Rectal smooth muscle tissue (tissue), 1 donor: ENCODE data around the gene TMTC2.
"Not testable (repeated sequence)": the region's sequence is repeated elsewhere in the genome, so short reads cannot be mapped to it uniquely, and the experiment has no call there.

Source experiments
- H3K27ac ChIP-seq: one replicate; pipeline ENCODE4 v1.7.0; 2013; ENCODE audit warnings: low read depth, low read length, inconsistent platforms
- H3K27me3 ChIP-seq: one replicate; pipeline ENCODE4 v1.7.0; 2013; ENCODE audit warnings: low read length; ENCODE audit not compliant: control insufficient read depth, insufficient read depth
- H3K36me3 ChIP-seq: one replicate; pipeline ENCODE4 v1.7.0; 2013; ENCODE audit warnings: low read length; ENCODE audit not compliant: control insufficient read depth, insufficient read depth
- H3K4me1 ChIP-seq: one replicate; pipeline ENCODE4 v1.7.0; 2013; ENCODE audit warnings: low read length; ENCODE audit not compliant: control insufficient read depth, insufficient read depth
- H3K4me3 ChIP-seq: one replicate; pipeline ENCODE4 v1.7.0; 2013; ENCODE audit warnings: low read length
- H3K9ac ChIP-seq: one replicate; pipeline ENCODE4 v1.7.0; 2013; ENCODE audit warnings: low read length

Gene TMTC2

GRCh38 chr12:82745063-82745674 lies 58.5 kb downstream of the TMTC2 start:
- no peaks in the 10 kb centered on the region for H3K27me3 ChIP-seq
- H3K36me3 ChIP-seq: no peaks in the 10 kb centered on the region
- H3K27ac ChIP-seq: no peak overlapping the region
- H3K9ac ChIP-seq: no peak overlapping the region
- H3K4me1 ChIP-seq: peaks cover 8% of the 10 kb centered on the region
- no peak overlapping the region for H3K4me3 ChIP-seq

- no peak overlapping the region for H3K27ac ChIP-seq
- no peaks in the 10 kb centered on the region for H3K27me3 ChIP-seq
- peaks cover 8% of the 10 kb centered on the region for H3K4me1 ChIP-seq
- H3K9ac ChIP-seq: no peak overlapping the region
- no peaks in the 10 kb centered on the region for H3K36me3 ChIP-seq
- H3K4me3 ChIP-seq: no peak overlapping the region
These were observed 59.1 kb downstream of the TMTC2 start for GRCh38 chr12:82745807-82746206.

DNA sequence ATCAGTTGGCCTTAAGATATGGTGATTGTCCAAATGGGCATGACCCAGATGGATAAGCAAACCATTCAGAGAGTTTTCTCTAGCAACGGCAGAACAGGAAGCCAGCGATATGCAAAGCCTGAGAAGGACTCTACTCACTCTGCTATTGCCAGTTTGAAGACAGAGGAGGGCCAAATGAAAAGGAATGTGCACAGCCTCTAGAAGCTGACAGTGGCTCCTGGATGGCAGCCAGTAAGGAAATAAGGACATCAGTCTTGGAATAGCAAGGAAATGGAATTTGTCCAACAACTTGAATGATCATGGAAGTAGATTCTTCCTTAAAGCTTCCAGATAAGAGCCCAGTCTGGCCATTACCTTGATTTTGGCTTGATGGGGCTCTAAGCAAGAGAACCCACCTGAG lies 60.0 kb downstream of the TMTC2 start:
- H3K36me3 ChIP-seq: no peaks in the 10 kb centered on the region
- peaks cover 8% of the 10 kb centered on the region for H3K4me1 ChIP-seq
- no peaks in the 10 kb centered on the region for H3K27me3 ChIP-seq
- no peak overlapping the region for H3K27ac ChIP-seq
- H3K4me3 ChIP-seq: no peak overlapping the region
- H3K9ac ChIP-seq: no peak overlapping the region

DNA sequence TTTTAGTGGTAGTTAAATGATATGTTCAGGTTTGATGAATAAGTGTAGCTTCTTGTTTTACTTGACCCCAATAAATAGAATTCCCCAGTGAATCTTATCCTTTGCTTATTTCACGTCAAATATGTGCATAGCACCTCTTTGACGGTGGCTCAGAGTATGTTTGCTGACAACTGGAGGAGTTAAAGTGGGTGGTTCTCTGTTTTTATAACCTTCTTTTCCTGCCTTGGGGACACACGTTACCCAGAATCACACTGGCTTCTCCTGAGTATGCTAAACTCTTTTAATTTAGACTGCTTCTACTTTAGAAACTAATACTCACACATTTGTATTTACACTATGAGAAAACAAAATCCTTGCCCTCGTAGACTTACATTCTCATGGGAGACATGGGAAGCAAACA lies 62.3 kb downstream of the TMTC2 start:
- no peaks in the 10 kb centered on the region for H3K36me3 ChIP-seq
- no peaks in the 10 kb centered on the region for H3K27me3 ChIP-seq
- peaks cover 8% of the 10 kb centered on the region for H3K4me1 ChIP-seq
- H3K9ac ChIP-seq: no peak overlapping the region
- no peak overlapping the region for H3K4me3 ChIP-seq
- no peak overlapping the region for H3K27ac ChIP-seq

DNA sequence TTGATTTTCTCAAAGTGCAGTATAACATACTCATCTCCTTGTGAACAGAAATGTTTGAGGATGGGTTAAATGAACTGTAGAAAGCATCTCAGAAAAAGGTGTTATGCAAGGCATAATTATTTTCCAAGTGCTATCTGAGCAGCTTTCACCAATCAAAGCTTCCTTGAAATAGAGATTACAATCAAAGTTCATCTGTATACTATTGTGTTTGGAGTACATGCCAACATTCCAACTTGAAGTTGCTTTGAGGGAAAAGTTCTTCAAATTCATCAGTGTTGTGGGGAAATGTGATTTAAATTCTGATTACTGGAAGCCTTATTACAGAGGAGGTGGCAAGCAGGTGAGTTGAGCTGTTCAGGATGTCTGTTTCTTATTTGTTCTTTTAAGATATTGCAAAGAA lies 68.2 kb downstream of the TMTC2 start:
- no peaks in the 10 kb centered on the region for H3K27me3 ChIP-seq
- no peak overlapping the region for H3K4me3 ChIP-seq
- no peak overlapping the region for H3K9ac ChIP-seq
- H3K36me3 ChIP-seq: no peaks in the 10 kb centered on the region
- no peaks in the 10 kb centered on the region for H3K4me1 ChIP-seq
- H3K27ac ChIP-seq: no peak overlapping the region

GRCh38 chr12:82756303-82756702 lies 69.6 kb downstream of the TMTC2 start:
- Histone ChIP-seq H3K9ac (no peak overlapping the region), H3K36me3 (no peaks in the 10 kb centered on the region), H3K4me1 (no peaks in the 10 kb centered on the region), H3K4me3 (no peak overlapping the region), H3K27me3 (no peaks in the 10 kb centered on the region), H3K27ac (no peak overlapping the region)

GRCh38 chr12:82757059-82757458 lies 70.4 kb downstream of the TMTC2 start:
- no peaks in the 10 kb centered on the region for H3K4me1 ChIP-seq
- no peaks in the 10 kb centered on the region for H3K27me3 ChIP-seq
- no peak overlapping the region for H3K9ac ChIP-seq
- H3K36me3 ChIP-seq: no peaks in the 10 kb centered on the region
- no peak overlapping the region for H3K4me3 ChIP-seq
- no peak overlapping the region for H3K27ac ChIP-seq

DNA sequence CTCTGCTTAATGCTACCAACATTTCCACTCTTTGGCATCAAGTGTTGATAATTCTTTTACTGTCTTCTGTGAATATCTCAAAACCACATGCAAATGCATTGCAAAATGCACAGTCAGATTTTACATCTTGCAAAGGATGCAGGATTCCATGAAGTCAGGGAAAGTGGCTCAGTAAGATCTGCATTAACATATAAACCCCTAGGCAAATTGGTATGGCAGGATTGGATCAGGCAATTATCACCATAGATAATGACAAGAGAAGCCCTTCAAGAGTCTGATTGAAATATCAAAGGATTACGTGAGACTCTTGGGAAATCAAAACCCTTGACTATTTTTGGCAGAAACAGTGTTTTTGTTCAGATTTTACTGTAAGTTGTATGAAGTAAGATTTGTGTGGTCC lies 71.0 kb downstream of the TMTC2 start:
- Histone ChIP-seq H3K27me3 (no peaks in the 10 kb centered on the region), H3K36me3 (no peaks in the 10 kb centered on the region), H3K27ac (no peak overlapping the region), H3K9ac (no peak overlapping the region), H3K4me1 (no peaks in the 10 kb centered on the region), H3K4me3 (no peak overlapping the region)

- Histone ChIP-seq H3K4me1 (no peaks in the 10 kb centered on the region), H3K4me3 (no peak overlapping the region), H3K36me3 (no peaks in the 10 kb centered on the region), H3K27me3 (no peaks in the 10 kb centered on the region), H3K9ac (no peak overlapping the region), H3K27ac (no peak overlapping the region)
These were observed 72.1 kb downstream of the TMTC2 start for GRCh38 chr12:82758749-82759330.

DNA sequence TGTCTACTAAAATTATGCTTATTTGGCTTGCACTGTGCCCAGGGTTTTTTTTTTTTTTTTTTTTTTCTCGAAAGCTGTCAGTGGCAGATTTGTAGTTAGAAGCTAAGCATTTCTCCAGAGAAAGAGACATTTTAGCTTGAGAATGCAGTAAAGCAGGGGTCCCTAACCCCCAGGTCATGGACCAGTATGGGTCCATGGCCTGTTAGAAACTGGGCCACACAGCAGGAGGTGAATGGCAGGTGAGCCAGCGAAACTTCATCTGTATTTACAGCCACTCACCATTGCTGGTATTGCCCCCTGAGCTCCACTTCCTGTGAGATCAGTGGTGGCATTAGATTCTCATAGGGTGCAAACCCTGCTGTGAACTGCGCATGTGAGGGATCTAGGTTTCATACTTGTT lies 73.7 kb downstream of the TMTC2 start:
- Histone ChIP-seq H3K4me1 (no peaks in the 10 kb centered on the region), H3K9ac (no peak overlapping the region), H3K36me3 (no peaks in the 10 kb centered on the region), H3K4me3 (no peak overlapping the region), H3K27me3 (no peaks in the 10 kb centered on the region), H3K27ac (no peak overlapping the region)

DNA sequence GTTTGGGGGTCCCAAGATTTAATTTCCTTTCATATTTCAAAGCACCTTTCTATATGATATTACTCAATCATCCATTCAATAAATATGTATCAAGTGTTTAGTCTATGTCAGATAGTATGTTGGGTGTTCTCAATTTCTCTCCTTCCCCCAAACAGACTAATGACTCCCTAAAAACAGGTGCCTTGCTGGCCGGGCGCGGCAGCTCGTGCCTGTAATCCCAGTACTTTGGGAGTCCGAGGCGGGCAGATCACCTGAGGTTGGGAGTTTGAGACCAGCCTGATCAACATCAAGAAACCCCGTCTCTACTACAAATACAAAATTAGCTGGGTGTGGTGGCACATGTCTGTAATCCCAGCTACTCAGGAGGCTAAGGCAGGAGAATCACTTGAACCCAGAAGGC lies 78.5 kb downstream of the TMTC2 start:
- not testable (repeated sequence) for H3K4me1 ChIP-seq, H3K4me3 ChIP-seq, H3K9ac ChIP-seq, H3K36me3 ChIP-seq, H3K27ac ChIP-seq, H3K27me3 ChIP-seq

- no peaks in the 10 kb centered on the region for H3K27me3 ChIP-seq
- no peaks in the 10 kb centered on the region for H3K4me1 ChIP-seq
- H3K27ac ChIP-seq: no peak overlapping the region
- no peak overlapping the region for H3K4me3 ChIP-seq
- H3K9ac ChIP-seq: no peak overlapping the region
- no peaks in the 10 kb centered on the region for H3K36me3 ChIP-seq
These were observed 79.4 kb downstream of the TMTC2 start for GRCh38 chr12:82765971-82766705.

DNA sequence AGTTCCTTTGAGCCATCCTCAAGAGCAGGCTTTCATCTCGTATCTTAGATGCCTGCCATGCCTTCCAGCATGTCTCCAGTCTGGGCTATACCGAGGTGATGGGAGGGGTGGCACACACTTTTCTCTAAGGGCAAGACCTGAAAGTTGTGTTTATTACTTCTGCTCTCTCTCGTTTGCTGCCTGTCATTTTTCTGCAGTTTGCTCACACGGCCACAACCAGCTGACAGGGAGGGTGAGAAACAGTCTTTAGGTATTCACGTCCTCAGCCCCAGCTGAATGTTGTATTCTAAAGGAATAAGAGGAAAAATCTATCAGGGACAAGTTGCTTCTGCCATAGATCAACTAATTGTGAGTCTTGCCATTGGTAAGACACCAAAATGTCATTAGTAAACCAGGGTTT lies 88.0 kb downstream of the TMTC2 start:
- peaks cover 4% of the 10 kb centered on the region for H3K4me1 ChIP-seq
- no peak overlapping the region for H3K4me3 ChIP-seq
- no peak overlapping the region for H3K9ac ChIP-seq
- H3K36me3 ChIP-seq: no peaks in the 10 kb centered on the region
- H3K27me3 ChIP-seq: no peaks in the 10 kb centered on the region
- H3K27ac ChIP-seq: no peak overlapping the region
